ENCODE data around the gene PTPN6. TPM values are rescaled to one million over a fixed set of nuclear protein-coding genes. Genes with fewer than 3 reads are reported as not detected.

Gene PTPN6
- total RNA-seq, 1 experiment from 2014 or later: 28.4 TPM

DNA sequence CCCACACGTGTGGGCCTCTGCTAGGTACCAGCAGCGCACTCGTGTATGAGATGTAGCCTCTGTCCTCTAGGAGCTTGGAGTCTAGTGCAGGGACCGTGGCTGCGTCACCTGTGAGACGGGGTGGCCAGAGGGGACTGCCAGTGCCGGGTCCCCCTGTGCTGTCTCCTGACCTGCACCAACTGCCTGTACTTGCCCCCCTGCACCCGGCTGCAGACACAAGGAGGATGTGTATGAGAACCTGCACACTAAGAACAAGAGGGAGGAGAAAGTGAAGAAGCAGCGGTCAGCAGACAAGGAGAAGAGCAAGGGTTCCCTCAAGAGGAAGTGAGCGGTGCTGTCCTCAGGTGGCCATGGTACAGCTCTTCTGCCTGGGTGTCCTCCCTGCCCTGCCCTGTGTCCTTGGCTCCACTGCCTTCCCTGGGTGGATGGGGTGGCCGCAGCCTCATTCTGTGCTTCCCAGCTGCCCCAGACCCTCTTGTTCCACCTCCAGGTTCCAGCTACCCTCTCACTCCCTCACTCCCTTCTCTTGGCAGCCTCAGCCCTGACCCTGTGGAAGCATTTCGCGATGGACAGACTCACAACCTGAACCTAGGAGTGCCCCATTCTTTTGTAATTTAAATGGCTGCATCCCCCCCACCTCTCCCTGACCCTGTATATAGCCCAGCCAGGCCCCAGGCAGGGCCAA, 9.6 kb downstream of the PTPN6 start:
- H3K4me1 ChIP-seq (ENCODE audit: insufficient read depth, low read length): peaks cover 14% of the 10 kb centered on the region
- no peak overlapping the region for H3K4me2 ChIP-seq (ENCODE audit: low read length)
- no peaks in the 10 kb centered on the region for H4K20me1 ChIP-seq (ENCODE audit: low read length)
- H3K4me3 ChIP-seq (ENCODE audit: low read length): no peak overlapping the region
- ATAC-seq (peak; percentile 25), DNase-seq (no peak)
- H3K9me3 ChIP-seq (ENCODE audit: low read length): no peaks in the 10 kb centered on the region
- no peak overlapping the region for H3K9ac ChIP-seq (ENCODE audit: low read length)
- ChIA-PET POLR2A (ENCODE audit: unreplicated experiment) (no interaction called here), CTCF (interaction anchor here (1.5 to 2.5 kb wide), 2 partner anchors 14 to 17 kb away, joined by 6 to 10 read pairs; partner anchors contain the start of genes C12orf57 and RNU7-1)
- H2AFZ ChIP-seq (ENCODE audit: low read length): 0 out of 2 replicates have a peak overlapping the region, but pooled peaks have one; percentile 84
- TF ChIP-seq EZH2 (IDR thresholded peaks at IDR 0.05; ENCODE audit: low read length, unreplicated experiment) (no peak), EZH2phosphoT487 (IDR thresholded peaks at IDR 0.05; ENCODE audit: borderline replicate concordance, low read length) (no peak), CTCF (conservative IDR thresholded peaks at IDR 0.05; ENCODE audit: low read depth, low read length) (no peak)
- H3K79me2 ChIP-seq (ENCODE audit: low read length): no peaks in the 10 kb centered on the region
- H3K27ac ChIP-seq (ENCODE audit: low read length): no peak overlapping the region
- no peaks in the 10 kb centered on the region for H3K9me2 ChIP-seq (replicated peaks; ENCODE audit: low read length)
- no peaks in the 10 kb centered on the region for H3K27me3 ChIP-seq (ENCODE audit: low read length)
- H3K36me3 ChIP-seq (ENCODE audit: low read depth, low read length): peaks cover 11% of the 10 kb centered on the region
- H3F3A ChIP-seq (ENCODE audit: low read length, unreplicated experiment): peaks cover 4% of the 10 kb centered on the region
- intact Hi-C loops (cut with micrococcal nuclease): no loop called here
- no TSS peak for BruUV-seq (replicated peaks)

DNA sequence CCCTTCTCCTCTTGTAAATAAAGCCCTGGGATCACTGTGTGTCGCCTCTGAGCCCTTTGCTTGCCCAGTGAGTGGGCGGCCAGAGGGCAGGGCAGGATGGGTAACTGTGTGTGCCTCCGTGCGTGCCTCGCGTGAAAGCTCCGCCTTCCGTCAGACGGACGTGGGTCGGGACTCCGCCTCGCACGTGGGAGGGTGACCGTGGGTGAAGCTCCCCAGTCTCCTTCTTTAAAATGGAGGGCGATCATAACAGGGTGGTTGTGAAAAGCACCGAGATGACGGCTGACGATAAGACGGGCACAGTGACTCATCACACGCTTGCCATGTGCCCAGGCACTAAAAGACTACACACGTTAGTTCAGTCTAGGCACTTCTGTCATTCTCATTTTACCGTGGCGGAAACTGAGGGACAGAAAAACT, 10.1 kb downstream of the PTPN6 start:
- Histone ChIP-seq H4K20me1 (ENCODE audit: low read length) (no peaks in the 10 kb centered on the region), H3K9me2 (replicated peaks; ENCODE audit: low read length) (no peaks in the 10 kb centered on the region), H3K27me3 (ENCODE audit: low read length) (no peaks in the 10 kb centered on the region), H3K4me2 (ENCODE audit: low read length) (peak overlapping the region; percentile 36; the same call in 1 of the 2 replicates), H3F3A (ENCODE audit: low read length, unreplicated experiment) (peaks cover 4% of the 10 kb centered on the region), H2AFZ (ENCODE audit: low read length) (peak overlapping the region; percentile 84), H3K9me3 (ENCODE audit: low read length) (no peaks in the 10 kb centered on the region), H3K4me1 (ENCODE audit: insufficient read depth, low read length) (peaks cover 14% of the 10 kb centered on the region), H3K36me3 (ENCODE audit: low read depth, low read length) (peaks cover 15% of the 10 kb centered on the region), H3K27ac (ENCODE audit: low read length) (peak overlapping the region; percentile 70), H3K9ac (ENCODE audit: low read length) (peak overlapping the region; percentile 55), H3K79me2 (ENCODE audit: low read length) (no peaks in the 10 kb centered on the region), H3K4me3 (ENCODE audit: low read length) (no peak overlapping the region)
- no peak for TF ChIP-seq EZH2 (IDR thresholded peaks at IDR 0.05; ENCODE audit: low read length, unreplicated experiment)
- no peak for TF ChIP-seq CTCF (conservative IDR thresholded peaks at IDR 0.05; ENCODE audit: low read depth, low read length)
- no peak for TF ChIP-seq EZH2phosphoT487 (IDR thresholded peaks at IDR 0.05; ENCODE audit: borderline replicate concordance, low read length)
- no TSS peak for BruUV-seq (replicated peaks)
- ATAC-seq (peak; percentile 23), DNase-seq (no peak)
- ChIA-PET POLR2A (ENCODE audit: unreplicated experiment) (interaction anchor here (0.5 kb wide), 1 partner anchor 747 kb away, joined by 3 read pairs; no protein-coding TSS in a partner anchor), CTCF (interaction anchor here (1.5 to 2.5 kb wide), 2 partner anchors 15 to 17 kb away, joined by 6 to 10 read pairs; partner anchors contain the start of genes C12orf57 and RNU7-1)
- intact Hi-C loops (cut with micrococcal nuclease): no loop called here
